Embryonic facial prominence (tissue), 1 donor: ENCODE data around the gene RAD51D.
"Not testable (repeated sequence)": the region's sequence is repeated elsewhere in the genome, so short reads cannot be mapped to it uniquely, and the experiment has no call there.

Experiments
- DNase-seq: peaks from one replicate; pipeline ENCODE4 v3.0.0-alpha.2; 2016; ENCODE audit errors: extremely low spot score

Gene RAD51D

GRCh38 chr17:35119370-35120165, at the start of gene RAD51D:
TSS of gene RAD51D (minus strand) at chr17:35119860. CDS start at chr17:35119613, 247 bp downstream.
- DNase-seq, result no peak

- no peak for DNase-seq
These were observed 48.0 kb upstream of the RAD51D start for GRCh38 chr17:35167666-35168065.

GRCh38 chr17:35167046-35167445, 47.4 kb upstream of the RAD51D start:
- no peak for DNase-seq

GRCh38 chr17:35166526-35166925, 46.9 kb upstream of the RAD51D start:
- no peak for DNase-seq

- DNase-seq, result no peak
These were observed 45.1 kb upstream of the RAD51D start for GRCh38 chr17:35164716-35165115.

- no peak for DNase-seq
These were observed 44.2 kb upstream of the RAD51D start for GRCh38 chr17:35163886-35164285.

- DNase-seq, result no peak
These were observed 43.1 kb upstream of the RAD51D start for GRCh38 chr17:35162755-35163154.

GRCh38 chr17:35161281-35161761, 41.7 kb upstream of the RAD51D start:
- no peak for DNase-seq

- no peak for DNase-seq
These were observed 40.9 kb upstream of the RAD51D start for GRCh38 chr17:35160354-35161201.

- no peak for DNase-seq
These were observed 40.3 kb upstream of the RAD51D start for GRCh38 chr17:35159940-35160339.

- DNase-seq, result no peak
These were observed 35.6 kb upstream of the RAD51D start for GRCh38 chr17:35155246-35155645.

- no peak for DNase-seq
These were observed 34.8 kb upstream of the RAD51D start for GRCh38 chr17:35154196-35155165.

GRCh38 chr17:35152421-35153140, 32.9 kb upstream of the RAD51D start:
- DNase-seq, result no peak

GRCh38 chr17:35151080-35151479, 31.4 kb upstream of the RAD51D start:
- DNase-seq, result not testable (repeated sequence)

- DNase-seq, result no peak
These were observed 30.3 kb upstream of the RAD51D start for GRCh38 chr17:35149941-35150340.

- no peak for DNase-seq
These were observed 28.5 kb upstream of the RAD51D start for GRCh38 chr17:35148144-35148543.

GRCh38 chr17:35147375-35147905, 27.8 kb upstream of the RAD51D start, which contains the start of gene UNC45B:
TSS of gene UNC45B (plus strand) at chr17:35147817. CDS start at chr17:35148264, 447 bp downstream.
- DNase-seq, result no peak

- DNase-seq, result no peak
These were observed 26.7 kb upstream of the RAD51D start for GRCh38 chr17:35146214-35146833.

GRCh38 chr17:35144840-35145239, 25.2 kb upstream of the RAD51D start:
- DNase-seq, result no peak

- no peak for DNase-seq
These were observed 22.8 kb upstream of the RAD51D start for GRCh38 chr17:35142467-35142796.
